SK-N-SH treated with all-trans-retinoic acid at 6 μM for 48 hours (cell line): ENCODE data around the gene RBBP9.

Source experiments
- ATAC-seq: fragments of 200-7000 bp; cut with Tn5 transposase; 3 replicates; pipeline ENCODE4 v1.9.1; 2020; ENCODE audit warnings: mild to moderate bottlenecking, moderate library complexity
- ARNTL ChIP-seq: fragments of 450-650 bp; formaldehyde crosslinking; IDR thresholded peaks from 2 replicates; pipeline ENCODE4 v1.5.0; 2020; ENCODE audit warnings: low read depth, mild to moderate bottlenecking, moderate library complexity, borderline replicate concordance
- BACH2 ChIP-seq: fragments of 250-450 bp; sonication (Bioruptor Pico); IDR thresholded peaks from 2 replicates; pipeline ENCODE4 v1.9.0; 2021; ENCODE audit warnings: mild to moderate bottlenecking, borderline replicate concordance
- CREB5 ChIP-seq: fragments of 250-450 bp; sonication (Bioruptor Pico); IDR thresholded peaks from 2 replicates; pipeline ENCODE4 v1.5.1; 2020; ENCODE audit warnings: low read depth, mild to moderate bottlenecking, moderate library complexity
- CSDC2 ChIP-seq: fragments of 250-450 bp; sonication (Bioruptor Pico); IDR thresholded peaks from 2 replicates; pipeline ENCODE4 v1.5.0; 2020; ENCODE audit warnings: mild to moderate bottlenecking, moderate library complexity
- CSRNP3 ChIP-seq: fragments of 250-450 bp; sonication (Bioruptor Pico); IDR thresholded peaks from 2 replicates; pipeline ENCODE4 v1.5.1; 2021; ENCODE audit warnings: mild to moderate bottlenecking, moderate library complexity
- ESRRG ChIP-seq: fragments of 250-450 bp; sonication (Bioruptor Pico); IDR thresholded peaks from 2 replicates; pipeline ENCODE4 v1.6.1; 2021; ENCODE audit warnings: mild to moderate bottlenecking
- GLIS3 ChIP-seq: fragments of 250-450 bp; sonication (Bioruptor Pico); IDR thresholded peaks from 2 replicates; pipeline ENCODE4 v1.5.0; 2020; ENCODE audit warnings: mild to moderate bottlenecking, moderate library complexity
- ISL1 ChIP-seq: fragments of 250-450 bp; sonication (Bioruptor Pico); IDR thresholded peaks from 2 replicates; pipeline ENCODE4 v2.1.2; 2022; ENCODE audit warnings: mild to moderate bottlenecking, moderate library complexity
- OSR1 ChIP-seq: fragments of 250-450 bp; sonication (Bioruptor Pico); IDR thresholded peaks from 2 replicates; pipeline ENCODE4 v1.8.0; 2022; ENCODE audit warnings: moderate library complexity, mild to moderate bottlenecking, inconsistent platforms
- PATZ1 ChIP-seq: fragments of 250-450 bp; sonication (Bioruptor Pico); IDR thresholded peaks from 2 replicates; pipeline ENCODE4 v1.8.0; 2020; ENCODE audit warnings: mild to moderate bottlenecking, moderate library complexity, borderline replicate concordance
- POU6F1 ChIP-seq: fragments of 250-450 bp; sonication (Bioruptor Pico); IDR thresholded peaks from 2 replicates; pipeline ENCODE4 v1.8.0; 2021; ENCODE audit warnings: low read depth, mild to moderate bottlenecking, moderate library complexity, borderline replicate concordance
- PPARA ChIP-seq: fragments of 250-450 bp; sonication (Bioruptor Pico); IDR thresholded peaks from 2 replicates; pipeline ENCODE4 v1.5.0; 2020; ENCODE audit warnings: mild to moderate bottlenecking, borderline replicate concordance
- RARB ChIP-seq: fragments of 250-450 bp; sonication (Bioruptor Pico); IDR thresholded peaks from 2 replicates; pipeline ENCODE4 v1.8.0; 2021; ENCODE audit warnings: mild to moderate bottlenecking, moderate library complexity
- SNAI2 ChIP-seq: fragments of 250-450 bp; sonication (Bioruptor Pico); IDR thresholded peaks from 2 replicates; pipeline ENCODE4 v1.5.0; 2020; ENCODE audit warnings: mild to moderate bottlenecking, moderate library complexity
- TCF4 ChIP-seq: fragments of 250-450 bp; sonication (Bioruptor Pico); IDR thresholded peaks from 2 replicates; pipeline ENCODE4 v1.8.0; 2021; ENCODE audit warnings: mild to moderate bottlenecking, moderate library complexity, borderline replicate concordance
- TOX ChIP-seq: fragments of 250-450 bp; sonication (Bioruptor Pico); IDR thresholded peaks from 2 replicates; pipeline ENCODE4 v1.8.0; 2021; ENCODE audit warnings: mild to moderate bottlenecking, moderate library complexity, borderline replicate concordance
- TSHZ2 ChIP-seq: fragments of 250-450 bp; sonication (Bioruptor Pico); IDR thresholded peaks from 2 replicates; pipeline ENCODE4 v1.5.0; 2020; ENCODE audit warnings: mild to moderate bottlenecking, moderate library complexity
- ZC3H10 ChIP-seq: fragments of 250-450 bp; sonication (Bioruptor Pico); IDR thresholded peaks from 2 replicates; pipeline ENCODE4 v1.5.1; 2021; ENCODE audit warnings: mild to moderate bottlenecking, moderate library complexity
- ZFP3 ChIP-seq: fragments of 250-450 bp; sonication (Bioruptor Pico); IDR thresholded peaks from 2 replicates; pipeline ENCODE4 v1.5.0; 2020; ENCODE audit warnings: mild to moderate bottlenecking, moderate library complexity
- ZFP30 ChIP-seq: fragments of 450-650 bp; formaldehyde crosslinking; IDR thresholded peaks from 2 replicates; pipeline ENCODE4 v1.5.0; 2022; ENCODE audit warnings: mild to moderate bottlenecking, moderate library complexity
- ZNF565 ChIP-seq: fragments of 450-650 bp; formaldehyde crosslinking; conservative IDR thresholded peaks from 2 replicates; pipeline ENCODE4 v1.5.0; 2020; ENCODE audit warnings: low read depth, mild to moderate bottlenecking, moderate library complexity
- ZNF70 ChIP-seq: fragments of 450-650 bp; formaldehyde crosslinking; IDR thresholded peaks from 2 replicates; pipeline ENCODE4 v1.5.0; 2020; ENCODE audit warnings: mild to moderate bottlenecking, moderate library complexity
- ZNF8 ChIP-seq: fragments of 450-650 bp; formaldehyde crosslinking; IDR thresholded peaks from 2 replicates; pipeline ENCODE4 v1.5.0; 2020; ENCODE audit warnings: mild to moderate bottlenecking, moderate library complexity

Gene RBBP9

GRCh38 chr20:18541741-18542140, 44.7 kb upstream of the RBBP9 start:
- TF ChIP-seq GLIS3 (CRISPR knock-in tag) = no peak
- no peak for TF ChIP-seq TOX (CRISPR knock-in tag)
- TF ChIP-seq PPARA (CRISPR knock-in tag) = no peak
- TF ChIP-seq ARNTL (CRISPR knock-in tag) = no peak
- no peak for TF ChIP-seq RARB (CRISPR knock-in tag)
- no peak for TF ChIP-seq ZFP30 (CRISPR knock-in tag)
- no peak for TF ChIP-seq POU6F1 (CRISPR knock-in tag)
- TF ChIP-seq BACH2 (CRISPR knock-in tag) = no peak
- no peak for TF ChIP-seq ZNF70 (CRISPR knock-in tag)
- TF ChIP-seq ESRRG (CRISPR knock-in tag) = no peak
- no peak for TF ChIP-seq TSHZ2 (CRISPR knock-in tag)
- TF ChIP-seq SNAI2 (CRISPR knock-in tag) = no peak
- TF ChIP-seq ZNF565 (CRISPR knock-in tag) = no peak
- TF ChIP-seq ISL1 (CRISPR knock-in tag) = no peak
- no peak for TF ChIP-seq TCF4
- TF ChIP-seq ZC3H10 (CRISPR knock-in tag) = no peak
- no peak for TF ChIP-seq CSRNP3 (CRISPR knock-in tag)
- TF ChIP-seq CSDC2 (CRISPR knock-in tag) = no peak
- TF ChIP-seq CREB5 (CRISPR knock-in tag) = no peak
- ATAC-seq = no peak

- ATAC-seq = no peak
- TF ChIP-seq TOX (CRISPR knock-in tag) = no peak
- no peak for TF ChIP-seq ZNF70 (CRISPR knock-in tag)
- TF ChIP-seq OSR1 (CRISPR knock-in tag) = no peak
- no peak for TF ChIP-seq ISL1 (CRISPR knock-in tag)
- no peak for TF ChIP-seq CSRNP3 (CRISPR knock-in tag)
- no peak for TF ChIP-seq CSDC2 (CRISPR knock-in tag)
- TF ChIP-seq PATZ1 = no peak
- no peak for TF ChIP-seq ESRRG (CRISPR knock-in tag)
- no peak for TF ChIP-seq ZC3H10 (CRISPR knock-in tag)
- TF ChIP-seq RARB (CRISPR knock-in tag) = no peak
- no peak for TF ChIP-seq ZNF565 (CRISPR knock-in tag)
- TF ChIP-seq TCF4 = no peak
- no peak for TF ChIP-seq ZFP3
- no peak for TF ChIP-seq TSHZ2 (CRISPR knock-in tag)
- no peak for TF ChIP-seq BACH2 (CRISPR knock-in tag)
- TF ChIP-seq POU6F1 (CRISPR knock-in tag) = no peak
- TF ChIP-seq ZNF8 (CRISPR knock-in tag) = no peak
- TF ChIP-seq PPARA (CRISPR knock-in tag) = no peak
- no peak for TF ChIP-seq GLIS3 (CRISPR knock-in tag)
These were observed 40.6 kb upstream of the RBBP9 start for GRCh38 chr20:18537651-18538050.
